Measurements from ENCODE around the gene DRC7. TPM values are rescaled to one million over a fixed set of nuclear protein-coding genes. Genes with fewer than 3 reads are reported as not detected.

DRC7 gene
- total and polyA plus RNA-seq, 4 donors: 0.06 to 1.8 (median 0.08) TPM; not detected in 1

DNA sequence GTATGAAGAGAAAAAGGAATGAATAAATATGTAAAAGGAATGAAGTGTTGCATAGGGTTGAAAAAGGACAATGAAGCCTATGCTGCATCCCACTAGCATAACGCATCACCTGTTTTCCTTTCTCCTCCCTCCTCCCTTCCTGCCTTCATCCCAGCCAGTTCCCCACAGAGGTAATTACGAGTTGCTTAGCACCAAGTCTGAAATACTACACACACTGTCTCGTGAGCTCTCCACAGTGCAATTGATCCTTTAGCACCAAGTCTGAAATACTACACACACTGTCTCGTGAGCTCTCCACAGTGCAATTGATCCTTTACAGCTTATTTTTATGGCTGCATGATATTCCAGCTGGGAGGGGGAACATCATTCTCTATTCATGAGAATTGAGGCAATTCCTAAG, 1.1 kb upstream of the DRC7 start (continued):
- TF ChIP-seq, protein P1, sequence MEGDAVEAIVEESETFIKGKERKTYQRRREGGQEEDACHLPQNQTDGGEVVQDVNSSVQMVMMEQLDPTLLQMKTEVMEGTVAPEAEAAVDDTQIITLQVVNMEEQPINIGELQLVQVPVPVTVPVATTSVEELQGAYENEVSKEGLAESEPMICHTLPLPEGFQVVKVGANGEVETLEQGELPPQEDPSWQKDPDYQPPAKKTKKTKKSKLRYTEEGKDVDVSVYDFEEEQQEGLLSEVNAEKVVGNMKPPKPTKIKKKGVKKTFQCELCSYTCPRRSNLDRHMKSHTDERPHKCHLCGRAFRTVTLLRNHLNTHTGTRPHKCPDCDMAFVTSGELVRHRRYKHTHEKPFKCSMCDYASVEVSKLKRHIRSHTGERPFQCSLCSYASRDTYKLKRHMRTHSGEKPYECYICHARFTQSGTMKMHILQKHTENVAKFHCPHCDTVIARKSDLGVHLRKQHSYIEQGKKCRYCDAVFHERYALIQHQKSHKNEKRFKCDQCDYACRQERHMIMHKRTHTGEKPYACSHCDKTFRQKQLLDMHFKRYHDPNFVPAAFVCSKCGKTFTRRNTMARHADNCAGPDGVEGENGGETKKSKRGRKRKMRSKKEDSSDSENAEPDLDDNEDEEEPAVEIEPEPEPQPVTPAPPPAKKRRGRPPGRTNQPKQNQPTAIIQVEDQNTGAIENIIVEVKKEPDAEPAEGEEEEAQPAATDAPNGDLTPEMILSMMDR (IDR thresholded peaks at IDR 0.05; ENCODE audit: low read depth, low read length, missing input control): no peak
- TF ChIP-seq FOXA1 (IDR thresholded peaks at IDR 0.05): no peak

DNA sequence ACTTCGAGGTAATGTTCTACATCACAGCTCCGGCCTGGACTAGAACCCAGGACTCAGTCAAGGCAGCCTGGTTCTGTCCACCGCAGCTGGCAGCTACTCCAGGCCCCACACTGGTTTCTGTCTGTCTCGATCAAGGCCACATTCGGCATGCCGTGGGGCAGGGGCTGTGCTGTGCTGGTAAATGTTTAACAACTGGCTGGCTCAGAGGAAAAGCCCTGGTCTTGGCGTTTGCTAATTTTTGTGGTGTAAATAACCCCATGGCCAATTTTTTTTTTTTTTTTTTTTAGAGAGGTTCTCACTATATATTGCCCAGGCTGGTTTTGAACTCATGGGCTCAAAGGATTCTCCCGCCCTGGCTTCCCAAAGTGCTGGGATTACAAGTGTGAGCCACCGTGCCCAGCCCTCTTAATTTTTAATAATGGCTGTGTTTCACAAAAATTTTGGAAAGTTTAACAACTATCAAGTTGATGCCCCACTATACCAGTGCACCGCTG, 328 bp upstream of the DRC7 start:
- peak; percentile 66 for DNase-seq (ENCODE audit: low spot score)
- no peaks in the 10 kb centered on the region for H3K36me3 ChIP-seq (ENCODE audit: control insufficient read depth in 4 of 4, insufficient read depth in 3 of 4, low read depth in 1 of 4, low read length in 3 of 4)
- 25% methylated on average over 10 of the region's 10 CpGs for WGBS
- peak; percentile 17 to 46 for TF ChIP-seq RAD21 (IDR thresholded peaks at IDR 0.05)
- TF ChIP-seq HNF4G (IDR thresholded peaks at IDR 0.05): no peak
- TF ChIP-seq, protein P2, sequence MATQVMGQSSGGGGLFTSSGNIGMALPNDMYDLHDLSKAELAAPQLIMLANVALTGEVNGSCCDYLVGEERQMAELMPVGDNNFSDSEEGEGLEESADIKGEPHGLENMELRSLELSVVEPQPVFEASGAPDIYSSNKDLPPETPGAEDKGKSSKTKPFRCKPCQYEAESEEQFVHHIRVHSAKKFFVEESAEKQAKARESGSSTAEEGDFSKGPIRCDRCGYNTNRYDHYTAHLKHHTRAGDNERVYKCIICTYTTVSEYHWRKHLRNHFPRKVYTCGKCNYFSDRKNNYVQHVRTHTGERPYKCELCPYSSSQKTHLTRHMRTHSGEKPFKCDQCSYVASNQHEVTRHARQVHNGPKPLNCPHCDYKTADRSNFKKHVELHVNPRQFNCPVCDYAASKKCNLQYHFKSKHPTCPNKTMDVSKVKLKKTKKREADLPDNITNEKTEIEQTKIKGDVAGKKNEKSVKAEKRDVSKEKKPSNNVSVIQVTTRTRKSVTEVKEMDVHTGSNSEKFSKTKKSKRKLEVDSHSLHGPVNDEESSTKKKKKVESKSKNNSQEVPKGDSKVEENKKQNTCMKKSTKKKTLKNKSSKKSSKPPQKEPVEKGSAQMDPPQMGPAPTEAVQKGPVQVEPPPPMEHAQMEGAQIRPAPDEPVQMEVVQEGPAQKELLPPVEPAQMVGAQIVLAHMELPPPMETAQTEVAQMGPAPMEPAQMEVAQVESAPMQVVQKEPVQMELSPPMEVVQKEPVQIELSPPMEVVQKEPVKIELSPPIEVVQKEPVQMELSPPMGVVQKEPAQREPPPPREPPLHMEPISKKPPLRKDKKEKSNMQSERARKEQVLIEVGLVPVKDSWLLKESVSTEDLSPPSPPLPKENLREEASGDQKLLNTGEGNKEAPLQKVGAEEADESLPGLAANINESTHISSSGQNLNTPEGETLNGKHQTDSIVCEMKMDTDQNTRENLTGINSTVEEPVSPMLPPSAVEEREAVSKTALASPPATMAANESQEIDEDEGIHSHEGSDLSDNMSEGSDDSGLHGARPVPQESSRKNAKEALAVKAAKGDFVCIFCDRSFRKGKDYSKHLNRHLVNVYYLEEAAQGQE (IDR thresholded peaks at IDR 0.05): peak; percentile 65
- peak; percentile 31 to 63 for TF ChIP-seq HNF4A (conservative IDR thresholded peaks at IDR 0.05)
- peak; percentile 70 for TF ChIP-seq YY1 (IDR thresholded peaks at IDR 0.05)
- peak in 1 of 2 donors; percentile 32 for TF ChIP-seq EGR1 (IDR thresholded peaks at IDR 0.05; ENCODE audit: low read depth in 2 of 2)
- TF ChIP-seq, protein P3, sequence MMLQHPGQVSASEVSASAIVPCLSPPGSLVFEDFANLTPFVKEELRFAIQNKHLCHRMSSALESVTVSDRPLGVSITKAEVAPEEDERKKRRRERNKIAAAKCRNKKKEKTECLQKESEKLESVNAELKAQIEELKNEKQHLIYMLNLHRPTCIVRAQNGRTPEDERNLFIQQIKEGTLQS (IDR thresholded peaks at IDR 0.05): no peak
- TF ChIP-seq, protein P4, sequence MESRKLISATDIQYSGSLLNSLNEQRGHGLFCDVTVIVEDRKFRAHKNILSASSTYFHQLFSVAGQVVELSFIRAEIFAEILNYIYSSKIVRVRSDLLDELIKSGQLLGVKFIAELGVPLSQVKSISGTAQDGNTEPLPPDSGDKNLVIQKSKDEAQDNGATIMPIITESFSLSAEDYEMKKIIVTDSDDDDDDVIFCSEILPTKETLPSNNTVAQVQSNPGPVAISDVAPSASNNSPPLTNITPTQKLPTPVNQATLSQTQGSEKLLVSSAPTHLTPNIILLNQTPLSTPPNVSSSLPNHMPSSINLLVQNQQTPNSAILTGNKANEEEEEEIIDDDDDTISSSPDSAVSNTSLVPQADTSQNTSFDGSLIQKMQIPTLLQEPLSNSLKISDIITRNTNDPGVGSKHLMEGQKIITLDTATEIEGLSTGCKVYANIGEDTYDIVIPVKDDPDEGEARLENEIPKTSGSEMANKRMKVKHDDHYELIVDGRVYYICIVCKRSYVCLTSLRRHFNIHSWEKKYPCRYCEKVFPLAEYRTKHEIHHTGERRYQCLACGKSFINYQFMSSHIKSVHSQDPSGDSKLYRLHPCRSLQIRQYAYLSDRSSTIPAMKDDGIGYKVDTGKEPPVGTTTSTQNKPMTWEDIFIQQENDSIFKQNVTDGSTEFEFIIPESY (IDR thresholded peaks at IDR 0.05): no peak
- peak; percentile 89 for TF ChIP-seq SP1 (IDR thresholded peaks at IDR 0.05)
- no peak for TF ChIP-seq NR2F2 (IDR thresholded peaks at IDR 0.05)
- TF ChIP-seq, protein P1 (IDR thresholded peaks at IDR 0.05; ENCODE audit: low read depth, low read length, missing input control): no peak
- TF ChIP-seq TAF1 (conservative IDR thresholded peaks at IDR 0.05): peak; percentile 71
- TF ChIP-seq FOXA1 (IDR thresholded peaks at IDR 0.05): peak; percentile 58
- peak in 1 of 2 donors; percentile 15 for TF ChIP-seq JUND (IDR thresholded peaks at IDR 0.05)
- TF ChIP-seq, protein P5, sequence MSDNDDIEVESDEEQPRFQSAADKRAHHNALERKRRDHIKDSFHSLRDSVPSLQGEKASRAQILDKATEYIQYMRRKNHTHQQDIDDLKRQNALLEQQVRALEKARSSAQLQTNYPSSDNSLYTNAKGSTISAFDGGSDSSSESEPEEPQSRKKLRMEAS (IDR thresholded peaks at IDR 0.05): peak; percentile 78
- peak; percentile 53 for TF ChIP-seq FOXA2 (IDR thresholded peaks at IDR 0.05)
- TF ChIP-seq GABPA (IDR thresholded peaks at IDR 0.05 in 1 of 2, conservative IDR thresholded peaks at IDR 0.05 in 1 of 2): no peak
- TF ChIP-seq RXRA (IDR thresholded peaks at IDR 0.05): peak; percentile 41 to 66
- H3K4me3 ChIP-seq (ENCODE audit: low read depth in 1 of 3, low read length in 3 of 3): no peak overlapping the region
- H3K27ac ChIP-seq (ENCODE audit: low read depth in 1 of 2, low read length in 2 of 2): peak overlapping the region; percentile 45 to 72
- H3K9me3 ChIP-seq (ENCODE audit: control insufficient read depth in 4 of 4, low read length in 3 of 4): no peaks in the 10 kb centered on the region
- no peak overlapping the region for H3K9ac ChIP-seq (ENCODE audit: low read depth in 1 of 2, low read length in 2 of 2)
- peaks cover 2 to 31% (median 17%) of the 10 kb centered on the region in 4 donors for H3K4me1 ChIP-seq (ENCODE audit: control insufficient read depth in 4 of 4, insufficient read depth in 4 of 4, low read length in 3 of 4)
- no peaks in the 10 kb centered on the region for H3K27me3 ChIP-seq (ENCODE audit: control insufficient read depth in 4 of 4, insufficient read depth in 4 of 4, low read length in 3 of 4)
